K562 (cell line): ENCODE measurements around the gene KLK2. TPM values are rescaled to one million over a fixed set of nuclear protein-coding genes. Genes with fewer than 3 reads are reported as not detected.

Source experiments
- ATF1 ChIP-seq, 2 experiments: fragments of 450-650 bp in 1 of 2; IDR thresholded peaks; 2 replicates each; pipeline ENCODE4 v1.6.1; 2016; ENCODE audit warnings: missing compliant biosample characterization in 1 of 2, missing genetic modification characterization in 1 of 2
- CAMTA2 ChIP-seq: fragments of 250-450 bp; sonication (Bioruptor Pico); conservative IDR thresholded peaks from 2 replicates; pipeline ENCODE4 v1.5.1; 2022
- CBX8 ChIP-seq: fragments of 200-600 bp; sonication (generic); IDR thresholded peaks from 2 replicates; pipeline ENCODE4 v1.6.1; 2012; ENCODE audit warnings: borderline replicate concordance, mixed run types, low read depth, mild to moderate bottlenecking, moderate library complexity, mixed read lengths, low read length, control low read depth, inconsistent platforms; ENCODE audit not compliant: poor library complexity, severe bottlenecking; ENCODE audit errors: extremely low read depth
- CC2D1A ChIP-seq: fragments of 450-650 bp; IDR thresholded peaks from 2 replicates; pipeline ENCODE4 v1.6.1; 2017; ENCODE audit warnings: mild to moderate bottlenecking
- CREB3L1 ChIP-seq: fragments of 450-650 bp; IDR thresholded peaks from 2 replicates; pipeline ENCODE4 v1.6.1; 2014; ENCODE audit warnings: low read depth, mild to moderate bottlenecking, moderate library complexity, borderline replicate concordance
- GABPB1 ChIP-seq: sonication (generic); formaldehyde crosslinking; IDR thresholded peaks from 2 replicates; pipeline ENCODE4 v1.8.0; 2022; ENCODE audit warnings: mild to moderate bottlenecking, missing genetic modification reagents
- NCOA1 ChIP-seq: fragments of 450-650 bp; IDR thresholded peaks from 2 replicates; pipeline ENCODE4 v1.6.1; 2016; ENCODE audit warnings: low read depth
- PPARD ChIP-seq: fragments of 250-450 bp; sonication (Bioruptor Pico); IDR thresholded peaks from 2 replicates; pipeline ENCODE4 v1.8.0; 2022; ENCODE audit warnings: inconsistent platforms, mild to moderate bottlenecking, moderate library complexity
- SIX5 ChIP-seq, 2 experiments: IDR thresholded peaks; 2 replicates each; pipeline ENCODE4 v1.6.1; 2011; ENCODE audit warnings: low read length in 2 of 2, borderline replicate concordance in 1 of 2, low read depth in 1 of 2, mild to moderate bottlenecking in 1 of 2, moderate library complexity in 1 of 2; ENCODE audit not compliant: insufficient read depth in 1 of 2
- THAP12 ChIP-seq: fragments of 250-450 bp; sonication (Bioruptor Pico); IDR thresholded peaks from 2 replicates; pipeline ENCODE4 v1.9.0; 2021; ENCODE audit warnings: mild to moderate bottlenecking, inconsistent platforms
- ZBTB9 ChIP-seq: fragments of 450-650 bp; formaldehyde crosslinking; IDR thresholded peaks from 2 replicates; pipeline ENCODE4 v1.4.0; 2020; ENCODE audit warnings: mild to moderate bottlenecking, moderate library complexity
- ZFP36 ChIP-seq: fragments of 150-350 bp; IDR thresholded peaks from 2 replicates; pipeline ENCODE4 v1.6.1; 2018; ENCODE audit warnings: low read length, low read depth; ENCODE audit not compliant: partially characterized antibody
- ZMIZ1 ChIP-seq, 2 experiments: fragments of 150-350 bp in 1 of 2; IDR thresholded peaks; 2 replicates each; pipeline ENCODE4 v1.6.1; 2012 to 2016; ENCODE audit warnings: low read depth in 2 of 2, low read length in 2 of 2, mild to moderate bottlenecking in 1 of 2, moderate library complexity in 1 of 2
- ZNF197 ChIP-seq: fragments of 200-800 bp; sonication (Bioruptor generic); IDR thresholded peaks from 2 replicates; pipeline ENCODE4 v1.6.1; 2016; ENCODE audit warnings: low read depth, missing genetic modification characterization, missing compliant biosample characterization
- ZNF449 ChIP-seq: fragments of 250-450 bp; sonication (Bioruptor Pico); IDR thresholded peaks from 2 replicates; pipeline ENCODE4 v1.8.0; 2022; ENCODE audit warnings: moderate library complexity, mild to moderate bottlenecking, inconsistent platforms
- ZNF583 ChIP-seq: fragments of 250-450 bp; sonication (Bioruptor Pico); IDR thresholded peaks from 2 replicates; pipeline ENCODE4 v1.4.0; 2020
- polyA plus RNA-seq, 8 experiments: library from polyadenylated mRNA; depleted of rRNA in 4 of 8; stranded (reverse) in 5 of 8; unstranded in 3 of 8; fragments of >200 nt; fragmentation: Nextera tagmentation in 2 of 8; fragmentation: Illumina TruSeq in 1 of 8; extraction: Ambion mirVana in 2 of 8; extraction: Trizol in 1 of 8; gene quantifications; 2 replicates each; pipeline versions ENCODE4 v1.2.1 to v1.2.3, GENCODE V29; 2011 to 2014; ENCODE audit warnings: inconsistent platforms in 1 of 8, missing spikeins in 1 of 8
- total RNA-seq, 7 experiments: library from RNA; depleted of rRNA in 6 of 7; stranded (reverse); fragments of >200 nt in 6 of 7; fragmentation: Illumina TruSeq in 2 of 7; extraction: Trizol in 2 of 7; gene quantifications; 2 replicates each; pipeline versions ENCODE4 v1.2.1 to v1.2.3, GENCODE V29; 2011 to 2021; ENCODE audit warnings: low replicate concordance in 1 of 7

The KLK2 gene
- total and polyA plus RNA-seq, 9 of the 15 experiments (the other 6 are each of a cell fraction or from before 2014, with no cell fraction given): 0.11 to 0.47 (median 0.23) TPM; not detected in 1

GRCh38 chr19:50870417-50871089, 2.7 kb upstream of the KLK2 start (continued):
- TF ChIP-seq CREB3L1: peak; percentile 71; the same call in 1 of the 2 replicates
- no peak for TF ChIP-seq PPARD (CRISPR knock-in tag)
- no peak for TF ChIP-seq ZNF449 (CRISPR knock-in tag)
- 0 out of 2 replicates have a peak, but pooled peaks have one; percentile 22 for TF ChIP-seq ZBTB9 (CRISPR knock-in tag)
- no peak for TF ChIP-seq ZNF197 (CRISPR knock-in tag)
- TF ChIP-seq ATF1 (CRISPR knock-in tag; IDR thresholded peaks at IDR 0.05): peak; percentile 98
- peak; percentile 99 for TF ChIP-seq ATF1 (tag; IDR thresholded peaks at IDR 0.05)
- TF ChIP-seq ZMIZ1 (IDR thresholded peaks at IDR 0.05; ENCODE audit: low read depth in 2 of 2, low read length in 2 of 2): peak in 1 of 2 experiments; percentile 62; a peak in 1 of 4 replicates
- TF ChIP-seq ZFP36: peak; percentile 2
- peak; percentile 86 for TF ChIP-seq GABPB1 (CRISPR knock-in tag)
- no peak for TF ChIP-seq CBX8
- peak; percentile 42 to 44; a peak in 1 of 4 replicates for TF ChIP-seq SIX5 (IDR thresholded peaks at IDR 0.05; ENCODE audit: borderline replicate concordance in 1 of 2, insufficient read depth in 1 of 2, low read depth in 1 of 2, low read length in 2 of 2)
- no peak for TF ChIP-seq CAMTA2
- TF ChIP-seq THAP12 (CRISPR knock-in tag): peak; percentile 71
- TF ChIP-seq ZNF583 (CRISPR knock-in tag): no peak
- peak; percentile 63; the same call in 1 of the 2 replicates for TF ChIP-seq CC2D1A
- TF ChIP-seq NCOA1: no peak
